ENCODE results near the gene TFEC.
"Not testable (repeated sequence)": the region's sequence is repeated elsewhere in the genome, so short reads cannot be mapped to it uniquely, and the experiment has no call there.

Gene TFEC

DNA sequence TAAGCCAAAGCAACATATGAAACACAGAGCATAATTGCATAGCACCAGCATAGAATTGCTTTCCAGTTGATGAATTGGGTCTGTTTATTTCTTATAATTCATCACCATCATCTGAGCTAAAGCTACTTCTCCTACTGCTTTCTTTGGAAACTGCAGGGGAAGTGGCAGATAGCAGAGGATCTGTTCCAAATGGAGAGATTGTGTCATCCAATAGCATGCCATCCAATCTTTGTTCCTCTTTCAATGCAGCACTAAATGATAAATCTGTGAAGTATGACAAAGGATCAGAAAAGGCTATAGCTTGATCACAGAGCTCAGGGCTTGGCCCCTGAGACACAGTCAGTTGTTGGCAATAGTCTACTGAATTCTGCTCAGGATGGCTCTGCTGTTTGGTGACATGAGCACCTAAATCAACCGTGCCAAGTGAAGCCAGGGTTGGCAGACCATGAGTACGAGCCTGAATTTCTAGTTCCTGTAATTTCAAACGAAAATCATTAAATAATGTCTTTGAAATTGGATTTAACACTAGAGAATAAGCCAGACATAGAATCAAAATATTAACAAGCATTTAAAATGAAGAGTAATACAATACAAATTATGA is 90.0 kb downstream of the TFEC start:
- no peak overlapping the region for H2AFZ ChIP-seq (ENCODE audit: low read depth, low read length)
- H3K4me3 ChIP-seq (ENCODE audit: low read length): no peak overlapping the region
- H3K27me3 ChIP-seq (ENCODE audit: insufficient read depth, low read length): no peaks in the 10 kb centered on the region
- H3K4me1 ChIP-seq (ENCODE audit: insufficient read depth, low read length): peaks cover 3% of the 10 kb centered on the region
- H3K9me3 ChIP-seq (ENCODE audit: low read length): no peaks in the 10 kb centered on the region
- no peaks in the 10 kb centered on the region for H3K36me3 ChIP-seq (ENCODE audit: insufficient read depth, low read length)

- Histone ChIP-seq H3K4me1 (ENCODE audit: insufficient read depth, low read length) (peaks cover 3% of the 10 kb centered on the region), H2AFZ (ENCODE audit: low read depth, low read length) (no peak overlapping the region), H3K9me3 (ENCODE audit: low read length) (no peaks in the 10 kb centered on the region), H3K36me3 (ENCODE audit: insufficient read depth, low read length) (no peaks in the 10 kb centered on the region), H3K4me3 (ENCODE audit: low read length) (no peak overlapping the region), H3K27me3 (ENCODE audit: insufficient read depth, low read length) (no peaks in the 10 kb centered on the region)
These were observed 92.6 kb downstream of the TFEC start for GRCh38 chr7:115937960-115938359.

GRCh38 chr7:115933471-115933870 is 97.1 kb downstream of the TFEC start:
- Histone ChIP-seq H3K4me1 (ENCODE audit: insufficient read depth, low read length) (no peaks in the 10 kb centered on the region), H3K9me3 (ENCODE audit: low read length) (no peaks in the 10 kb centered on the region), H3K27me3 (ENCODE audit: insufficient read depth, low read length) (no peaks in the 10 kb centered on the region), H3K4me3 (ENCODE audit: low read length) (no peak overlapping the region), H3K36me3 (ENCODE audit: insufficient read depth, low read length) (no peaks in the 10 kb centered on the region), H2AFZ (ENCODE audit: low read depth, low read length) (no peak overlapping the region)

DNA sequence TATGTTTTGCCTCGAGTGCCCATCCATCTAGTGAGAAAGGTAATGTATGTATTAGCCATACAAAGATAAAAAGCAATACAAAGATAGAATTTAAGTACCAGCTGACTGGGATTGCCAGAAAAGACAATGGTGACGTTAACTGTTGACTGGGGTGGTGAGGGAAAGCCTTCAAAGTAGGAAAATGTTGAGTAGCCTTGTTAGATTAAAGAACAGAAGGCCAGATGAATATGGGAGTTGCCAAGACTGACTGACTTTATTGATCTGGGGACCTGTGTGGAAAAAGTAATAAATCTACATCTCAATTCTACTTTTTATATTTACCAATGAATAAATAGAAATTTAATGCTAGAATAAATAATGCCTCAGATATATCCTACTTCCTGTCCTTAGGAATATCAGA is 97.7 kb downstream of the TFEC start:
- H3K9me3 ChIP-seq (ENCODE audit: low read length): no peaks in the 10 kb centered on the region
- no peaks in the 10 kb centered on the region for H3K4me1 ChIP-seq (ENCODE audit: insufficient read depth, low read length)
- H2AFZ ChIP-seq (ENCODE audit: low read depth, low read length): no peak overlapping the region
- H3K27me3 ChIP-seq (ENCODE audit: insufficient read depth, low read length): no peaks in the 10 kb centered on the region
- H3K36me3 ChIP-seq (ENCODE audit: insufficient read depth, low read length): no peaks in the 10 kb centered on the region
- no peak overlapping the region for H3K4me3 ChIP-seq (ENCODE audit: low read length)

- H3K9me3 ChIP-seq (ENCODE audit: low read length); H2AFZ ChIP-seq (ENCODE audit: low read depth, low read length); H3K27me3 ChIP-seq (ENCODE audit: insufficient read depth, low read length); H3K4me3 ChIP-seq (ENCODE audit: low read length); H3K36me3 ChIP-seq (ENCODE audit: insufficient read depth, low read length); H3K4me1 ChIP-seq (ENCODE audit: insufficient read depth, low read length): not testable (repeated sequence)
These were observed 100.4 kb downstream of the TFEC start for GRCh38 chr7:115930184-115930583.

DNA sequence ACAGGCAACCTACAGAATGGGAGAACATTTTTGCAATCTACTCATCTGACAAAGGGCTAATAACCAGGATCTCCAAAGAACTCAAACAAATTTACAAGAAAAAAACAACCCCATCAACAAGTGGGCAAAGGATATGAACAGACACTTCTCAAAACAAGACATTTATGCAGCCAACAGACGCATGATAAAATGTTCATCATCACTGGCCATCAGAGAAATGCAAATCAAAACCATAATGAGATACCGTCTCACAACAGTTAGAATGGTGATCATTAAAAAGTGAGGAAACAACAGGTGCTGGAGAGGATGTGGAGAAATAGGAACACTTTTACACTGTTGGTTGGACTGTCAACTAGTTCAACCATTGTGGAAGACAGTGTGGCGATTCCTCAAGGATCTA is 100.8 kb downstream of the TFEC start:
- not testable (repeated sequence) for H3K27me3 ChIP-seq (ENCODE audit: insufficient read depth, low read length); H2AFZ ChIP-seq (ENCODE audit: low read depth, low read length); H3K4me3 ChIP-seq (ENCODE audit: low read length); H3K9me3 ChIP-seq (ENCODE audit: low read length); H3K4me1 ChIP-seq (ENCODE audit: insufficient read depth, low read length); H3K36me3 ChIP-seq (ENCODE audit: insufficient read depth, low read length)

GRCh38 chr7:115924411-115924810 is 106.2 kb downstream of the TFEC start:
- H3K4me1 ChIP-seq (ENCODE audit: insufficient read depth, low read length): peaks cover 13% of the 10 kb centered on the region
- no peaks in the 10 kb centered on the region for H3K36me3 ChIP-seq (ENCODE audit: insufficient read depth, low read length)
- peak overlapping the region; percentile 59 for H2AFZ ChIP-seq (ENCODE audit: low read depth, low read length)
- H3K9me3 ChIP-seq (ENCODE audit: low read length): no peaks in the 10 kb centered on the region
- H3K27me3 ChIP-seq (ENCODE audit: insufficient read depth, low read length): no peaks in the 10 kb centered on the region
- no peak overlapping the region for H3K4me3 ChIP-seq (ENCODE audit: low read length)

- Histone ChIP-seq H3K27me3 (ENCODE audit: insufficient read depth, low read length) (no peaks in the 10 kb centered on the region), H3K36me3 (ENCODE audit: insufficient read depth, low read length) (no peaks in the 10 kb centered on the region), H3K4me3 (ENCODE audit: low read length) (no peak overlapping the region), H2AFZ (ENCODE audit: low read depth, low read length) (no peak overlapping the region), H3K4me1 (ENCODE audit: insufficient read depth, low read length) (peaks cover 13% of the 10 kb centered on the region), H3K9me3 (ENCODE audit: low read length) (no peaks in the 10 kb centered on the region)
These were observed 110.2 kb downstream of the TFEC start for GRCh38 chr7:115920367-115920766.

GRCh38 chr7:115914951-115915350 is 115.6 kb downstream of the TFEC start:
- Histone ChIP-seq H3K4me3 (ENCODE audit: low read length) (no peak overlapping the region), H3K36me3 (ENCODE audit: insufficient read depth, low read length) (no peaks in the 10 kb centered on the region), H3K4me1 (ENCODE audit: insufficient read depth, low read length) (peaks cover 8% of the 10 kb centered on the region), H3K9me3 (ENCODE audit: low read length) (no peaks in the 10 kb centered on the region), H3K27me3 (ENCODE audit: insufficient read depth, low read length) (no peaks in the 10 kb centered on the region), H2AFZ (ENCODE audit: low read depth, low read length) (no peak overlapping the region)

DNA sequence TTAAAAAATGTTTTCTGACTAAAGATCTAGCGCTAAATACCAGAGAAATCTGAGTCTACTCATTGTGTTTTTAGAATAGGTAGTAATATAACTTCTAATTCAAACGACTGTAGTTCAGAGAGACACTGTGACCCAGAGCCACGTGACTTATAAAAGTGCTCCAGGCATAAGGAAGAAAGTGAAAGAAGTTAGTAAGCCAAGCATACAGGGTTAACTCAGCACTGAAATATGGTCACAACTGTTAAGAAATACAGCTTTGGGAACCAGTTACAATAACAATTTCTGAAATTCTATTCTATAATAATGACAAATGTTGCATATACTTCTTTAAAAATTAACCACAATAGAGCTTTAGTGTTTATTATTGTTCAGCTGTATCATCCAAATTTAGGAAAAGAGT is 119.1 kb downstream of the TFEC start:
- no peak overlapping the region for H2AFZ ChIP-seq (ENCODE audit: low read depth, low read length)
- no peak overlapping the region for H3K4me3 ChIP-seq (ENCODE audit: low read length)
- no peaks in the 10 kb centered on the region for H3K36me3 ChIP-seq (ENCODE audit: insufficient read depth, low read length)
- H3K9me3 ChIP-seq (ENCODE audit: low read length): no peaks in the 10 kb centered on the region
- H3K27me3 ChIP-seq (ENCODE audit: insufficient read depth, low read length): no peaks in the 10 kb centered on the region
- peaks cover 10% of the 10 kb centered on the region for H3K4me1 ChIP-seq (ENCODE audit: insufficient read depth, low read length)

- Histone ChIP-seq H3K27me3 (ENCODE audit: insufficient read depth, low read length) (no peaks in the 10 kb centered on the region), H3K4me1 (ENCODE audit: insufficient read depth, low read length) (peaks cover 10% of the 10 kb centered on the region), H2AFZ (ENCODE audit: low read depth, low read length) (peak overlapping the region; percentile 63), H3K4me3 (ENCODE audit: low read length) (no peak overlapping the region), H3K36me3 (ENCODE audit: insufficient read depth, low read length) (no peaks in the 10 kb centered on the region), H3K9me3 (ENCODE audit: low read length) (no peaks in the 10 kb centered on the region)
These were observed 119.9 kb downstream of the TFEC start for GRCh38 chr7:115910541-115911164.

GRCh38 chr7:115906731-115907130 is 123.8 kb downstream of the TFEC start:
- Histone ChIP-seq H3K36me3 (ENCODE audit: insufficient read depth, low read length) (no peaks in the 10 kb centered on the region), H3K4me3 (ENCODE audit: low read length) (no peak overlapping the region), H2AFZ (ENCODE audit: low read depth, low read length) (no peak overlapping the region), H3K4me1 (ENCODE audit: insufficient read depth, low read length) (peaks cover 13% of the 10 kb centered on the region), H3K9me3 (ENCODE audit: low read length) (no peaks in the 10 kb centered on the region), H3K27me3 (ENCODE audit: insufficient read depth, low read length) (no peaks in the 10 kb centered on the region)

DNA sequence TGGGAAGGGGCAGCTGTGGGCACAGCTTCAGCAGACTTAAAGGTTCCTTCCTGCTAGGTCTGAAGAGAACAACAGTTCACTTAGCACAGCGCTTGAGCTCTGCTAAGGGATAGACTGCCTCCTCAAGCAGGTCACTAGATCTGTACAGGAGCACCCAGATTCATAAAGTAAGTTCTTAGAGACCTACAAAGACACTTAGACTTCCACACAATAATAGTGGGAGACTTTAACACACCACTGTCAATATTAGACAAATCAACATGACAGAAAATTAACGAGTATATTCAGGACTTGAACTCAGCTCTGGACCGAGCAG is 140.9 kb downstream of the TFEC start:
- Histone ChIP-seq H3K27me3 (ENCODE audit: insufficient read depth, low read length) (no peaks in the 10 kb centered on the region), H3K4me3 (ENCODE audit: low read length) (no peak overlapping the region), H3K36me3 (ENCODE audit: insufficient read depth, low read length) (no peaks in the 10 kb centered on the region), H3K9me3 (ENCODE audit: low read length) (no peaks in the 10 kb centered on the region), H2AFZ (ENCODE audit: low read depth, low read length) (no peak overlapping the region), H3K4me1 (ENCODE audit: insufficient read depth, low read length) (no peaks in the 10 kb centered on the region)

GRCh38 chr7:115888981-115889668 is 141.4 kb downstream of the TFEC start:
- H3K27me3 ChIP-seq (ENCODE audit: insufficient read depth, low read length): no peaks in the 10 kb centered on the region
- H3K9me3 ChIP-seq (ENCODE audit: low read length): no peaks in the 10 kb centered on the region
- H3K4me3 ChIP-seq (ENCODE audit: low read length): no peak overlapping the region
- H3K4me1 ChIP-seq (ENCODE audit: insufficient read depth, low read length): no peaks in the 10 kb centered on the region
- H3K36me3 ChIP-seq (ENCODE audit: insufficient read depth, low read length): no peaks in the 10 kb centered on the region
- H2AFZ ChIP-seq (ENCODE audit: low read depth, low read length): no peak overlapping the region

Measured in neuron (in vitro differentiated cells).